Parathyroid adenoma (tissue), 2 donors: Measurements from ENCODE around the gene MAP3K20.
"Not testable (repeated sequence)": the region's sequence is repeated elsewhere in the genome, so short reads cannot be mapped to it uniquely, and the experiment has no call there.

Source experiments
- H2AFZ ChIP-seq: fragments of 300-600 bp; sonication (generic); one replicate; pipeline ENCODE4 v1.7.0; 2017; ENCODE audit warnings: antibody characterized with exemption, mild to moderate bottlenecking
- H3K27ac ChIP-seq: fragments of 300-600 bp; sonication (generic); one replicate; pipeline ENCODE4 v1.7.0; 2017
- H3K27me3 ChIP-seq: fragments of 300-600 bp; sonication (generic); one replicate; pipeline ENCODE4 v1.7.0; 2017; ENCODE audit warnings: low read length; ENCODE audit not compliant: control insufficient read depth, insufficient read depth
- H3K36me3 ChIP-seq: fragments of 300-600 bp; sonication (generic); one replicate; pipeline ENCODE4 v1.7.0; 2017; ENCODE audit warnings: low read length; ENCODE audit not compliant: control insufficient read depth, insufficient read depth
- H3K4me1 ChIP-seq: fragments of 300-600 bp; sonication (generic); one replicate; pipeline ENCODE4 v1.7.0; 2017; ENCODE audit warnings: control low read depth
- H3K4me2 ChIP-seq: fragments of 300-600 bp; sonication (generic); one replicate; pipeline ENCODE4 v1.7.0; 2017; ENCODE audit warnings: low read length
- H3K4me3 ChIP-seq: fragments of 300-600 bp; sonication (generic); one replicate; pipeline ENCODE4 v1.7.0; 2017; ENCODE audit warnings: low read depth, low read length
- H3K79me2 ChIP-seq: fragments of 300-600 bp; sonication (generic); one replicate; pipeline ENCODE4 v1.7.0; 2017; ENCODE audit warnings: control low read depth
- H3K9ac ChIP-seq: fragments of 300-600 bp; sonication (generic); one replicate; pipeline ENCODE4 v1.7.0; 2017; ENCODE audit warnings: mild to moderate bottlenecking
- H3K9me3 ChIP-seq: fragments of 300-600 bp; sonication (generic); one replicate; pipeline ENCODE4 v1.7.0; 2017; ENCODE audit warnings: low read length; ENCODE audit not compliant: control insufficient read depth
- CTCF ChIP-seq: fragments of 300-600 bp; sonication (generic); IDR thresholded peaks from one replicate; pipeline ENCODE4 v1.7.0; 2017; ENCODE audit warnings: antibody characterized with exemption, mild to moderate bottlenecking
- donor health status: primary hyperparathyroidism.

The MAP3K20 gene

GRCh38 chr2:173037245-173038120 is 38.2 kb upstream of the MAP3K20 start:
- no peaks in the 10 kb centered on the region for H3K27me3 ChIP-seq
- H3K4me3 ChIP-seq: no peak overlapping the region
- no peaks in the 10 kb centered on the region for H3K79me2 ChIP-seq
- no peak overlapping the region for H2AFZ ChIP-seq
- no peaks in the 10 kb centered on the region for H3K36me3 ChIP-seq
- H3K9ac ChIP-seq: no peak overlapping the region
- no peaks in the 10 kb centered on the region for H3K4me1 ChIP-seq
- H3K9me3 ChIP-seq: no peaks in the 10 kb centered on the region
- TF ChIP-seq CTCF: no peak
- H3K4me2 ChIP-seq: no peak overlapping the region
- H3K27ac ChIP-seq: no peak overlapping the region

DNA sequence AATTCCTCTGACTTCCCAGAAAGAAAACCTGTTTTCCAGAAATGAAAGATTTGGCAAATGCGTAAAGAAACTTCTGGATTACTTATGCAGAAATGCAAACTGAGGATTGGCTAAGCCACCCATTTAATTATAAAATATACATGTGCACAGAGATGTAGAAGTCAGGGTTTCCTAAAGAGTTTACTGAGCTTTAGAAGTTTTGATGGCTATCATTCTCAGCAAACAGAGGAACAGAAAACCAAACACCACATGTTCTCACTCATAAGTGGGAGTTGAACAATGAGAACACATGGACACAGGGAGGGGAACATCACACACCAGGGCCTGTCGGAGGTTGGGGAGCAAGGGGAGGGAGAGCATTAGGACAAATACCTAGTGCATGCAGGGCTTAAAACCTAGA is 37.4 kb upstream of the MAP3K20 start:
- not testable (repeated sequence) for H3K9me3 ChIP-seq, H2AFZ ChIP-seq, H3K79me2 ChIP-seq, H3K4me3 ChIP-seq, H3K27me3 ChIP-seq, H3K36me3 ChIP-seq, H3K4me2 ChIP-seq, H3K4me1 ChIP-seq, H3K27ac ChIP-seq, H3K9ac ChIP-seq

GRCh38 chr2:173040729-173041128 is 34.9 kb upstream of the MAP3K20 start:
- Histone ChIP-seq H3K9me3 (no peaks in the 10 kb centered on the region), H3K9ac (no peak overlapping the region), H3K4me1 (no peaks in the 10 kb centered on the region), H2AFZ (no peak overlapping the region), H3K36me3 (no peaks in the 10 kb centered on the region), H3K4me2 (no peak overlapping the region), H3K27ac (no peak overlapping the region), H3K27me3 (no peaks in the 10 kb centered on the region), H3K4me3 (no peak overlapping the region), H3K79me2 (no peaks in the 10 kb centered on the region)
- no peak for TF ChIP-seq CTCF

DNA sequence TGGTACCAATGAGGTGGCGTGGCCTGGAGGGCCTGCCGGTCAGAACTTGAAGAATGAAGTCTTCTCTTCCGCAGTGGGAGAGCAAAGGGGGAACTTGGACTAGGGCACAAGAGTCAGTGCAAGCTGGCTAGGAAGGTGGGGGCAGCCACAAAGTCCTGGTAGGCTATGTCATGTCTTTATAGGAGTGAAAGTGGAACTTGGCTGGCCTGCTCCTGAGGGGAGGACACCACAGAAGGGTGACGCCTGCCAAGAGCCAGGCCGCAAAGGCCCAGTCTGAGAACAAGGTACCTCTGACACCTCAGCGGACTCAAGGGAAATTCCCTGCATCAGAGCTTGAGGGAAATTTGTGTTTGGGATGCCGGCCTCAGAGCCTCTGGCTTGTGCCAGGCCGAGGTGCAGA is 32.2 kb upstream of the MAP3K20 start:
- Histone ChIP-seq H3K4me2 (no peak overlapping the region), H3K27ac (no peak overlapping the region), H3K27me3 (no peaks in the 10 kb centered on the region), H3K4me3 (no peak overlapping the region), H3K4me1 (no peaks in the 10 kb centered on the region), H3K36me3 (no peaks in the 10 kb centered on the region), H3K9me3 (no peaks in the 10 kb centered on the region), H3K79me2 (no peaks in the 10 kb centered on the region), H3K9ac (no peak overlapping the region), H2AFZ (no peak overlapping the region)
- no peak for TF ChIP-seq CTCF

GRCh38 chr2:173043897-173044519 is 31.6 kb upstream of the MAP3K20 start:
- H3K36me3 ChIP-seq: no peaks in the 10 kb centered on the region
- no peaks in the 10 kb centered on the region for H3K79me2 ChIP-seq
- no peaks in the 10 kb centered on the region for H3K9me3 ChIP-seq
- no peak overlapping the region for H3K4me2 ChIP-seq
- H3K4me3 ChIP-seq: no peak overlapping the region
- no peak overlapping the region for H2AFZ ChIP-seq
- TF ChIP-seq CTCF: no peak
- no peaks in the 10 kb centered on the region for H3K4me1 ChIP-seq
- no peaks in the 10 kb centered on the region for H3K27me3 ChIP-seq
- H3K9ac ChIP-seq: no peak overlapping the region
- H3K27ac ChIP-seq: no peak overlapping the region
